Activated CD8-positive, alpha-beta memory T cell treated with anti-CD3 and anti-CD28 coated beads, Interleukin-2, amount 50 U/mL, for 4 hours (primary cell): ENCODE measurements around the gene MPIG6B.

Source experiments
- DNase-seq: peaks from one replicate; pipeline ENCODE4 v3.0.0-alpha.2; 2020

The MPIG6B gene, protein sequence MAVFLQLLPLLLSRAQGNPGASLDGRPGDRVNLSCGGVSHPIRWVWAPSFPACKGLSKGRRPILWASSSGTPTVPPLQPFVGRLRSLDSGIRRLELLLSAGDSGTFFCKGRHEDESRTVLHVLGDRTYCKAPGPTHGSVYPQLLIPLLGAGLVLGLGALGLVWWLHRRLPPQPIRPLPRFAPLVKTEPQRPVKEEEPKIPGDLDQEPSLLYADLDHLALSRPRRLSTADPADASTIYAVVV

DNA sequence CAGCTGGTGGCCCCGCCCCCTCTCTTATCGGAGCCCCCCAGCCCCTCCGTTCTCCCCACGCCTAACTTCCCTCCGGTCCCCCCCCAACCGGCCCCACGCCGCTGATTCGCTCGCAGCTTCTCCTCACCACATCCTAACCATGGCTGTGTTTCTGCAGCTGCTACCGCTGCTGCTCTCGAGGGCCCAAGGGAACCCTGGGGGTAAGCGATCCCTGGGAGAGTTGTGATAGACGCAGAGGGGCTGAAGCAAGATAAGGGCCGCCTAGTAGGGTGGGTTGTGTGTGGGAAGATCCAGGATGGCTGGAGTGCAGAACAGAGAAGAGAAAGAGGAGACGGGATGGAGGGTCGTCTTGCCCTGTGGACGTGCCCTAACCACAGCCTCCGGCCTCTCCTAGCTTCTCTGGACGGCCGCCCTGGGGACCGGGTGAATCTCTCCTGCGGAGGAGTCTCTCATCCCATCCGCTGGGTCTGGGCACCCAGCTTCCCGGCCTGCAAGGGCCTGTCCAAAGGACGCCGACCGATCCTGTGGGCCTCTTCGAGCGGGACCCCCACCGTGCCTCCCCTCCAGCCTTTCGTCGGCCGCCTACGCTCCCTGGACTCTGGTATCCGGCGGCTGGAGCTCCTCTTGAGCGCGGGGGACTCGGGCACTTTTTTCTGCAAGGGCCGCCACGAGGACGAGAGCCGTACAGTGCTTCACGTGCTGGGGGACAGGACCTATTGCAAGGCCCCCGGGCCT is at the start of gene MPIG6B:
MPIG6B (plus strand) TSS at position 129 of the 735 bp plus-strand sequence; CDS start at position 140, 11 bp downstream.
- no peak for DNase-seq

DNA sequence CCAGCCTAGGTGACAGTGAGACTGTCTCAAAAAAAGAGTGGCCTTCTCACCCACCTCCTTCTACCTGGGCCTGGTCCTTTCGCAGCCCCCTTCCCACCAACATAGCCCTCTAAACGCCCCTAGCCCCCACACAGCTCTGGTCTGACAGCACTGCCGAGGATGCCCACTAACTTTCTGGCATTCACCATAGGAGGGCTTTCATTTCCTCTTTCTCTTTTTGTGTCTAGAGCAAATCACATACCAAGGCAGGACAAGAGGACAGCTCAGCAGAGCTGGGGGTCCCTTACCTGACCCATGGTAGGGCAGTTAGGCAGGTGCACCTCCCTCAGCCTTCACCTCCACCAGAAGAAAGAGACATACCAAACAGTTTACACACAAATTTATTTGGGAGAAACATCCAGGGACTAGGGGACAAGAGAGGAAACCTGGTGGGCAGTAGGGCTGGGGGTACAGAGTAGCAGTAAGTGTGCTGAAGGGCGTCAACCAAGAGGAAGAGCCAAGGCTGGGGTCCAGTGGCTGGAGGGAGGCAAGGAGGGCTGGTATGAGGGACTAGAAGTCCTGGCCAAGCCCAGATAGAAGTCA is 46.8 kb upstream of the MPIG6B start:
- no peak for DNase-seq

DNA sequence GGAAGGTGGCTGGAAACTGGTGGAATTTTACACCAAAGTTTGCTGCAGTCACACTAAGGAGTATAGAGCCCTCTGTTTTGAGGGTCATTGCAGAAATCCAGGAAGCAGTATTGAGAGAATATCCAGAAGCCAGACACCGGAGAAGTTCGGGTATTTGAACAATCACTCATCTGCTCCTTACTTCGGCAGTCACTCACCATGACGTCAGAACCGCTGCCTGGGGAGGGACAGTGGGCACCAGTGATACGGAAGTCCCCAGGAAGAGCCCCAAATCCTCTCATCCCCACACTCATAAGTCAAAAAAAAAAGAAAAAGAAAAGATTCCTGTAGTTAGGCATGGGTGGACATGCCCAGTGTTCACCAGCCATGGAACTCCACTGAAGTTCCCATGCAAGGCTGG is 46.3 kb upstream of the MPIG6B start:
- no peak for DNase-seq

DNA sequence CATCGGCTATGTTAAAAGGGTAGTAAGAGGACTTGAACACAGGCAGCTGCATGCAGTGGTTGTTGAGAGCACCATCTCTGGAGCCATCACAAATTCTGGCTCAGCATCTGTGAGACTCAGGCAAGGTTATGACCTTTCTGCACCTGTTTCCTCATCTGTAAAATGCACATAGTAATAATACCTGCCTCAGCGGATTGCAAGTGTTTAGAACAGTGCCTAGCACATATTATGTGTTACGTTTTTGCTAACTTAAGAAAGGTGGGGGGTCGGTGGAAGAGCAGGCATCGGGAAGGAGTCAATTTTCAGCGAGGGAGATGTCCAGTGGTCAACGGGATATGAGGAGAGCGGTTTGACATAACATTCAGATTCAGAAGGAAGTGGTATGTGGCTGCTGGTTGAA is 45.2 kb upstream of the MPIG6B start:
- no peak for DNase-seq

DNA sequence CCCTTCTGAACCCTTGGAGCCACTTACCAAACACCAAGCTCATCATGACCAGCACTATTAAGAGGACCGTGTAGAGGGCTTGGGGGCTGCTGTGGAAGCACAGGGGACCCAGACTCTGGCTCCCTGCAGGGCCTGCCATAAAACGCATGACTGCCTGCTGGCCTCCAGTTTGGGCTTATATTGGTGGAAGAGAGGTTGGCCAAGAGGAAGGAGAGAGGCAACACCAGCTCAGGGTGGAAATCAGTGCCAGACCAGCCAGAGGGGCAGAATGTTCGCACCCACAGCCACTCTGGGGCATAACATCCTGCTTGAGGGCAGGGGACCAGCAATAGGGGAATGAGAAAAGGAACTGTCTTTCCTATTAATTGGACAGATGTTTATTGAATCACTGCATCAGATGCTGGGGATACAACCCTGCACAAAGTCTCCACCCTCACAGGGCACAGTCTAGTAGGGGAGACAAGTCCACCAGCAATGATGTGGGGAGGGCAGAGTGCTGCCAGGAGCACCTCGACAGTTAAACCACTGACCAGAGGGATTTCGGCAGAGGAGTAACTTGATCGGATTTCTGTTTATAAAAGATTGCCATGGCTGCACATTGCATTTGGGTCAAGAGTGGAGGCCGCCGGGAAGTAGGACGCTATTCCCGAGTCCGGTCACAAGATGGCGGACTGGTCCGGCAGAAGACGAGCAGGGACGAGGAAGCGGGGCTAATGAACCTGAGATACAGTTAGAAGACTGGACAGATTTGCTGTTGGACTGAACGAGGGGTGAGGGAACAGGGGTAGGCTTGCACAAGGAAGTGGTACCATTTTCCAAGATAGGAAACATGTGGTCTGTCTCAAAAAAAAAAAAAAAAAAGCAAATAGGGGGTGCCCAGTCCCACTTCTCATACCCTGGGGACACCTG is 42.7 kb upstream of the MPIG6B start, which contains the start of gene LY6G5C:
LY6G5C (minus strand) TSS at position 842 of the 909 bp plus-strand sequence; CDS start at position 148, 694 bp downstream.
- DNase-seq, result peak; percentile 64

DNA sequence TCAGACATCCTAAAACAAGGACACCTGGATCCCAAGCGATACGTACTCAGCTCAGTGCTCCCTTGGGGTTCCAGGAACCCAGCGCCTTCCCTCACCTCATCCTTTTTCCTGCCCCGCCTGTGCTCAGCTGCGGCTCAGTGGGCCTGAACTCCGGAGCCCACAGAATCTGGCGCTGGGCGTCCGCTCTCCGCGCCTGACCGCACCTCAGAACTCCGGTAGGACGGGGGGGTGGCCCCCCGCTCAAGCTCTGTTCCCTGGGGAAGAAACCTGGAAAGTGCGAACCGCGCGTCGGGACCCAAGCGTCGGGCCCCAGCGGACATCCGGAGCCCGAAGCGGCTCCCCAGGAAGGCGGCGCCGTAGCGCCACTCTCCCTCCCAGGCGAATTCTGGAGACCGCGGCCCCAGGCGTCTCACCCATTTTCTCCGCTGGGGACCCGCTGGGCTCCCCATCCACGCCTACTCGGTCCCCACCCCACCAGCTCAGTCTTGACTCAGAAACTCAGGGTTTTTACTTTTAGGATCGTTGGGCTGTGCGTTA is 42.0 kb upstream of the MPIG6B start:
- peak; percentile 45 for DNase-seq

DNA sequence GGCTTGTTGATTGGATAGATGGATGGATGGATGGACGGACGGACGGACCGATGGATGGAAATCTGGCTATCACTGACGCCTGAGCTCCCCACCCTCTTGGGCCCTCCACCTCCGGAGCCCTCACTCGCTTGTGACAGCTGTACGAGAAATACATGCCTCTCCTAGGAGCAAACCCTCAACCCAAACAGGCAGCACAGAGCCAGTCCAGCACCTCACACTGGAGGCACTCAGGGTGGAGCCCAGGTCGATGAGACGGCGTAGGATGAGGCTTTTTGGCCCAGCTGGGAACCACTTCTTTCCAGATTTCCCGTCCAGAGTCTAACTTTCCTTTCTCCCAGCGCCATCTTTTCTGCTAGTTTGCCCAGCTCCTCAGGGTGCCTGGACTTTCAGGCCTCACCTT is 39.6 kb upstream of the MPIG6B start:
- DNase-seq, result no peak

DNA sequence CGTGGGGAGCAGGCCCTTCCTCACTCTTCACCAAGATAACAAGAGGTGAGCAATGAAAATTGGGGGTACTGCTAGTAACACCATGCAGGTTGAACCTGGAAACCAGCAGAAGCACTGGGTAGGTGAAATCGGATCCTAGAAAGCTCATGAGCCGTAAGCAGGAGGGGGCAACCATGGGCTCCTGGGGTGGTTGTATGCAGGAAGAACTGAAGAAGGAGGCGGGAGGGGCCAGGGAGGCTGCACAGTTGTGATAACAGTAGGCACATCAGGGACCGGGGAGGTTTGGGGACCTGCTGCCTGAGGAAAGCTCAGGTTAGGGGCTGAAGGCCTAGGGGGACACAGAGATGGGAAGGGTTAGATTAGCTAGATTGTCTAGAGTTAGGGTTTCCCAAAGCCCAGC is 36.7 kb upstream of the MPIG6B start:
- no peak for DNase-seq

DNA sequence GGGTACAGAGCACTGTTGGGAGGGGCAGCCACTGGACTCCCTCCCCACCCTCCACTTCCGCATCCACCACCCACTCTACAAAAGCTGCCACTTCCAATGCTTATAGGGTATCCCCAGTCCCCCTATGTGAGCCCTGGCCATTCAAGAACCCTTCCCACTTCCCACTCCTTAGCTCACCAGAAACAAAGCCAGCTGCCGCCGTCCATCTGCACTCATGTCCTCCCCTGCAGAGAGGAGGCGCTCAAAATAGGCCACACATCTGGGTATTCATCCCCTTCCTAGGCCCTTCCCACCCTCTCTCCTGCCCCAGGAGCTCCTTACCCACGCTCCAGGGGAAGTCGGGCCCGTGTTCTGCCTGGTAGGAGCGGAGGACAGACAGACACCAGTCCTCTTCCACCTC is 35.9 kb upstream of the MPIG6B start:
- DNase-seq, result no peak

DNA sequence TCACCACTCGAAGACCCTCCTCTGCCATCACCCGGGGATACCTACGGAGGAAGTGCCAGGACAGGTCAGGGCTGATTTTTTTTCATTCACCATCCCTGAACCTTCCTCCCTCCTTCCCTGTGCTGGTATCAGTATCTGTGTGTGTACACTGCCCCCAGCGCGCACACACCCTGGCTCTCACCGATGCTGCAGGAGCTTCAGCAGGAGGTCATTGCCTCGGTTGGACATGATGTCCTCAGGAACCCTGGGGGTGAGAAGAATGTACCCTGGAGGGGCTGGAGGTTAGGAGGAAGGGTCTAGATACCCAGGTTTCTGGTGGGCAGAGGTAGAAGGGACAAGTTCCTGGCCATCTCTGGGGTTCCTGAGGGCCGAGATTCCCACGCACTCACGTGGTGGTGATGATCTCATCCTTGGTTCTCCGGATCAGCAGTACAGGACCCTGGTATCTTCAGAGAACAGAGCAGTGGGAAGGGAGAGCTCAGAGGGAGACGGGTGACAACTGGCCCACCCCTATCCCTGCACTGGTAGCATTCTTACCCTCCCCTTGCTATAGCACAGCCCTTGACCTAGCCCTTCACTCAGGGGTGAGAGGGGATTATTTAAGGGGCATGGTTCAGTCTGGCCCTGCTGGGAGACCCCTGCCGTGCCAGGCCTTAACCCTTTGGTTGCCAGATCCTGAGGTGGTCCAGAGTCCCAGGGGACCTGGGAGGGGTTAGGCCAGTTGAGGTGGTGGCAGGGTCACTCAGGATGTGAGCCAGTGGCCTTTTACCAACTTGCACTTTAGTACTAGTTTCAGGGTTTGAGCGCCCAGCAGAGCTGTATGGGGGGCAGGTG is 35.1 kb upstream of the MPIG6B start:
- DNase-seq, result no peak

DNA sequence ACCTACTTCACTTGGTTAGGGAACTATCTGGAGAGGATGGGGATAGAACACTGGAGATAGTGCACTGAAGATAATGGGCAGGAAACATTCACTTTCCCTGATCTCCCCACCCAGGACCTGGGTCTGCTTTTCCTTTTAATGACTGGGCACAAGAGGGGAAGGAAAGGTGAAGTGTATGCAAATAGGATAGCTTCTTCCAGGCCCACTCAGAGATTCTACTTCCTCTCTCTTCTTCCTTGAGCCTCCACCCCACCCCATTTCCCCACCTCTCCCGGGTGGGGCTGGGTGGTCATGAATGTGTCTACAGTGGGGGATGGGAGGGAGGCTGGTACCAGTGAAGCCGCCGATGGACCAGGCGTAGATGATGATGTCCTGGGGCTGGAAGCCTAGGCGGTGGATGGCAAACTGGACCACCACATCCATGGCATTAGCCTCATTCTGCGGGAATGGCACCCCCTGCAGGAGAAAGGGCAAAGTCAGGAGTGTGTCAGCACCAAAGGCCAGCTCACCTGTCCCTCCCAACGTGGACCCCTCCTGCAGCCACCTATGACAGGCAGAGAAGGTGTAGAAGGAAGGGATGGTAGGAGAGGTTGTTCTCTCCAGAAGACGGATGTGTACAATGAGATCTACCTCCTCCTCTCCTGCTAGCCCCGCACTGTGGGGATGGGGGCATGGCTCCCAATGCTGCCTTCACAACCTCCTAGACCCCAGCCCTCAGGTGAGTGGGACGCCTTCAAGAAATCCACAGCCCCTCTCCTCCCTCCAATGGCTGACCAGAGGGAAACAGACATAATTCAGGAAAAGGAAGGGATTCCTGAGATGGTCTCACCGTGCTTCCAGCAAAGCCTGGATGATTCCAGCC is 33.7 kb upstream of the MPIG6B start:
- DNase-seq, result no peak

DNA sequence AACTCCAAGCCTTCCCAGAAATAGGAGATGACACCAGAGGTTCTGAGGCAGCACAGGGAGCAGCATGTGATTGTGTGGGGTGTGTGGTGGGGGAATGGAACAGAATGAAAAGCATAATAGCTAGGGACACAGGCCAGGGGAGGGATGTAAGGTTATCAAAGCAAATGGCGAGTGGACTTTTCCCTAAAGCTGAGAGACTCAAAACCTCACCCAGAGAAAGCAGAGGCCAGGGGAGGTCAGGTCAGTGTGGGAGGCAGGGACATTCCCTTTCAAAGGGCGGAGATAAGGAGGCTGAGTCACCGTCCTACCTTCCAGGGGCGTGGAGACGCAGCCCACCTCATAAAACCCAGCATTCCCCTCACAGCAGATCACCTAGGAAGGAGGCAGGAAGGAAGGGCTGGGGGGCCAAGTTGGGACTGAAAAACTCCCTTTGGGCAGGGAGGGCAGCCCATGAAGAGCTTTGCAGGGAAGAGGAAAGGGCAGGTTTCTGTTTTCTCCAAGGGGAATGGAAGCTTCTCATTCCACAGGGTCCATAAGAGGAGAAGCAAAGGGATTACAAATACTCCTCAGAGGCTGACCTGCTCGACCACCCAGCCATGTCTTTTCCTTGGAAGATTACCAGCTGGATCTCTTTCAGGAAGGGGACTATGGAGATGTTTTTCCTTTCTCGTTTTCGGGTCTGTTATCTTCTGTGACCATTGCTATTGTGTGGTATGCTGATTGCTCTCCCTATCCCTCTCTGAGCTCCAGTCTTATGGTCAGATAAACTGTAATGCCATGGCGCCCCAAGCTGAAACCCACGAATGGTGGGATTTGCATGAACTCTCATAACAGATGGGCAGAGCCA is 32.7 kb upstream of the MPIG6B start:
- no peak for DNase-seq

DNA sequence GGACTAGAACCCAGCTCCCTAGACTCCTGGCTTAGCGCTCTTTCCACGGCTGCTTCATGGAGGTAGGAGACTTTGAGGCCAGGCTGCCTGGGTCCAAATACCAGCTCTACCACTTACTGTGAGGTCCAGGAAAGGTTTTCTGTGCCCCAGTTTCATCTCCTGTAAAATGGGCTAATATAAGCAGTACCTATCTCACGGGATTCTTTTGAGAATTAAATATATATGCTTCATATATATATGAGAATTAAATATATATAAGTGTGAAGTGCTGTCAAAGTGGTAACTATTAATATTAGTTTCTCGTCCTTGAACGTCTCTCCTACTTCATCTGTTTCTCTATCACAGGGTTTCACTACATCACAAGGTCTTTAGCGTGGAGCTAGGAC is 32.1 kb upstream of the MPIG6B start:
- no peak for DNase-seq

DNA sequence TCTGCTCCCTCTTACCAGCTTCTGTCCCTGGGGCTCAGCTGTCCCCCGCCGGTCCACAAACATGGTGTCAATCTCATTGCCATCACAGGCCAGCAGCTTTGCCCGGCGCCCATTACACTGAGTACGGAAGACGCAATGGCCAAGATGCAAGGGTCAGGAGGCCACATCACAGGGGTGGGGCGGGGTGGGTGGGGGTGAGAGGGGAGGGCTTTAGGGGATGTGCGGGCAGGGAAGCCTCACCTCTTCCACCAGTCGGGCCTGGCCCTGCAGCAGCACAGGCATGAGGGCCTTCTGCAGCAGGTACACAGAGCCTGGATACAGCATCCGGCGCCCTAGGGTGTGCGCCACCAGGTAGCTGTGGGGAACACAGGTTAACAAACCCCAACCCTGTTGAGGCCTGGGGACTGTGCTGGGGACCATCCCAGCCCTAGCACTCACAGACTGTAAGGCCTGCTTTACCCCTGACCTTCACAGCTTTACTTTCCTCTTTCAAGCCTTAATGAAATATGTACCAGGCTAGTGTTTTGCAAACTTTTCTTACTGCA is 31.5 kb upstream of the MPIG6B start:
- DNase-seq, result no peak

DNA sequence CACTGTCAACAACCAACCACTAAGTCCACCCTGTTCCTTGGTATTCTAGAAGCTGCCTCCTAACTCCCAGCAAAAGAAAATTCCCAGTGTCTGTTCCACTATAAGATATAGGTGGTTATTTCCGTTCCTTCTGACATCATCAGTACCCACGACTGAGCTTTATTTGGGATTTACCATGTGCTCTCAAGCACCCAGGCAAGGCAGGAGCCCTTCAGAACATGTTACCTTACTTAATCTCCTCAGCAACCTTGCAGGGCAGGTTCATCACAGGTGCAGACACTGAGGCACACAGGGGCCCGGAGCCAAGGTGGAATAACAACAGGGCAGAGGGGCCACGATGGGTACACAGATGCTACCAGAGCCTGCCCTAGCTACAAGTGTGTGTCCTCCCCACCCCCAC is 30.8 kb upstream of the MPIG6B start:
- no peak for DNase-seq

DNA sequence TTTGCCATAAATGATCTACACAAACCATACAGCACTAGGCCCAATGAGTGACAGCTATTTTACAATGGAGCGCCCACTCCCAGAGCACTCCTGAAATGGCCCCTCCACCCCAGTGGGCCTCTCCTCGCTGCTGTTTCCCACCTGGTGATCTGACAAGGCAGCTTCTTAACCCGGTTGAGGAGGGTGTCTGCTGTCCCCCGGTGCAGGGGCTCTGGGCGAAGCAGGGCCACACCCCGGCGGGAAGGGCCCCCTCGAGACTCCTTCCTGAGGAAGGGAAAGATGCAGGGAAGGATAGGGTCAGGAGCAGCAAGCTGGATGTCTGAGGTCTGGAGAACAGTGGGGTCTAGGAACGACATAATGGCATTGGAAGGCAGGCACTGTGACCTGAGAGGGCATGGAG is 30.3 kb upstream of the MPIG6B start:
- no peak for DNase-seq

DNA sequence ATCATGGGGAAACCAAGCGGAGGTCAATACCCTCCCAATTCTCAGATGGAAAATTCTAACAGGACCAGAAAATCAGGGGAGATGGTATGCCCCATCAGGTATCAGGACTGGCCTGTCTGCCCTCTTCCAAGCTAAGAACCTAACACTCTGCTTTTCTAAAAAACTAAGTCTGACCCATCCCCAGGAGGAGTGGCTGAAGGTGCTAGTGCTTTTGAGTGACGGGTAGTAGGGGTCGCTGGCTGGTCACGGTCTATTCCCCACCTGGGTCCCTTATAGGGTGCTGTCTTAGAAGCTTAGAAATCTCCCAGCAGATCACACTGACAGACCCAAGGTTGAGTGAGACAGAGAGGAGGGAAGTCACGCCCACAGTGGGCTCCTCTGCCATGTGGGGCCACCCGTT is 29.6 kb upstream of the MPIG6B start:
- no peak for DNase-seq

DNA sequence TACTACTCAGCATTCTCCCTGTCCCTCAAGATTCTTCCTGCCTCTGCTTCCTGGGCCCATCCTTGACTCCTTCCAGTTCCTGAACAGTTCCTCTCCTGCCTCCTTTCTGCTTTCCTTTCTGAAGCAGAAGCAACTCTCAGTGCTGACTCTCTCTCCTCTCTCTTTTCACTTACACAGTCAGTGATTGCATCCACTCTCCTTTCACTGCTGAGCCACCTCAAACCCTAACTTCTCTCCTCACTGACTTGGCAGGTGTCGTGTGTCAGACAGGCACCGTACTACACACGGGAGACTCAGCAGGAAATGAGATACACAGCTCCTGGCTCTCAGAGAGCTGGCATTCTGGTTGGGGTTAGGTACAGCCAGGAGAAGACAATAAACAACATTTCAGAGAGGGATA is 25.6 kb upstream of the MPIG6B start:
- DNase-seq, result no peak

DNA sequence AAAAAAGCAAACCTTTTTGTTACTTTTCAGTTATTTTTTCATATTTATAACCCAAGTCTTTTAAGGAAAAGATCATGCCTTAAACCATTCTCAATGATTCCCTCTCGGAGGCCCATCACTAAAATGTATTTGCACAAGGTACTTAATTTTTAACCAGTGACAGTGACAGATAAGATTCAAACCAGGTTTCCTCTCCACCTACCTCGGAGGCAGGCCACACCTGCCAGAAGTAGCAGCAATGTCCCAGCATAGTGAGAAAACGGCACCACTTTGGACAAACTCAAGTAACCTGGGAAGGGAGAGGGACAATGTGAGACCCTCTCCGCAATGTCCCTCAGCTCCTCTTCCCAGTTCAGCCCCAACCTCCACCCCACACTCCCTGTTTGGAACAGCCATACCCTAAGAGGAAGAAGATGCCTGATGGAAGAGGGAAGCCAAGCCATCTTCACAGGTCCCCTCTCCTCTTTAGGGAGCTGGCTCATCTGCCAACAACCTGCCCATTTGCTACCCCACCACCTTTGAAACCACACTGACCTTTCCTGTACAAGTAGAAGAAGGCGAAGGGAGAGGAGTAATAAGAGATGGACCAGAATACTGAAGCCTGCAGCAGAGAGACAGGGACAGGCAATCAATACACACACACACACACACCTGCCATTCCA is 22.3 kb upstream of the MPIG6B start:
- no peak for DNase-seq
